K562 (cell line): ENCODE measurements around the gene ZNF584. TPM values are rescaled to one million over a fixed set of nuclear protein-coding genes. Genes with fewer than 3 reads are reported as not detected.
A peak's percentile ranks its signal among the peaks of the same experiment; 100 is the strongest.

ENCODE experiments used
- CREM ChIP-seq: IDR thresholded peaks from 2 replicates; pipeline ENCODE4 v1.6.1; 2014; ENCODE audit warnings: antibody characterized with exemption, low read depth
- GTF2E2 ChIP-seq: fragments of 200-800 bp; sonication (Bioruptor generic); IDR thresholded peaks from 2 replicates; pipeline ENCODE4 v1.6.1; 2016; ENCODE audit warnings: missing genetic modification characterization, missing compliant biosample characterization
- HIVEP1 ChIP-seq: fragments of 250-450 bp; sonication (Bioruptor Pico); IDR thresholded peaks from 2 replicates; pipeline ENCODE4 v1.4.0; 2020; ENCODE audit warnings: mild to moderate bottlenecking
- HNRNPL ChIP-seq: fragments of 200-400 bp; formaldehyde crosslinking; IDR thresholded peaks from 2 replicates; pipeline ENCODE4 v1.6.1; 2017; ENCODE audit warnings: low read depth, mild to moderate bottlenecking, low read length
- ID3 ChIP-seq, 2 experiments: fragments of 250-450 bp in 1 of 2; fragments of 450-650 bp in 1 of 2; sonication (Bioruptor Pico) in 1 of 2; IDR thresholded peaks; 2 replicates each; pipeline versions ENCODE4 v1.6.1 to v1.8.0; 2016 to 2021; ENCODE audit warnings: mild to moderate bottlenecking in 2 of 2, moderate library complexity in 2 of 2, missing compliant biosample characterization in 1 of 2, missing genetic modification characterization in 1 of 2
- PRDM10 ChIP-seq: fragments of 450-650 bp; IDR thresholded peaks from 2 replicates; pipeline ENCODE4 v1.6.1; 2018; ENCODE audit not compliant: partially characterized antibody
- PTBP1 ChIP-seq: fragments of 200-400 bp; formaldehyde crosslinking; IDR thresholded peaks from 2 replicates; pipeline ENCODE4 v1.6.1; 2017; ENCODE audit warnings: low read depth, low read length
- TRIM28 ChIP-seq: fragments of 450-650 bp; IDR thresholded peaks from 2 replicates; pipeline ENCODE4 v1.6.1; 2017
- XRCC4 ChIP-seq: IDR thresholded peaks from one replicate; pipeline ENCODE4 v1.6.1; 2011; ENCODE audit not compliant: insufficient read depth, insufficient read length; ENCODE audit errors: extremely low read depth
- ZBTB5 ChIP-seq: fragments of 450-650 bp; IDR thresholded peaks from 2 replicates; pipeline ENCODE4 v1.6.1; 2017; ENCODE audit warnings: antibody characterized with exemption
- ZNF830 ChIP-seq: fragments of 250-450 bp; sonication (Bioruptor Pico); IDR thresholded peaks from 2 replicates; pipeline ENCODE4 v1.5.0; 2021; ENCODE audit warnings: mild to moderate bottlenecking
- polyA plus RNA-seq, 8 experiments: library from polyadenylated mRNA; depleted of rRNA in 4 of 8; stranded (reverse) in 5 of 8; unstranded in 3 of 8; fragments of >200 nt; fragmentation: Nextera tagmentation in 2 of 8; fragmentation: Illumina TruSeq in 1 of 8; extraction: Ambion mirVana in 2 of 8; extraction: Trizol in 1 of 8; gene quantifications; 2 replicates each; pipeline versions ENCODE4 v1.2.1 to v1.2.3, GENCODE V29; 2011 to 2014; ENCODE audit warnings: inconsistent platforms in 1 of 8, missing spikeins in 1 of 8
- total RNA-seq, 7 experiments: library from RNA; depleted of rRNA in 6 of 7; stranded (reverse); fragments of >200 nt in 6 of 7; fragmentation: Illumina TruSeq in 2 of 7; extraction: Trizol in 2 of 7; gene quantifications; 2 replicates each; pipeline versions ENCODE4 v1.2.1 to v1.2.3, GENCODE V29; 2011 to 2021; ENCODE audit warnings: low replicate concordance in 1 of 7
- TF ChIP-seq, protein P1 (sequence below): fragments of 250-450 bp; sonication (Bioruptor Pico); IDR thresholded peaks from 2 replicates; pipeline ENCODE4 v1.5.0; 2021
- TF ChIP-seq, protein P2 (sequence below), 3 experiments: IDR thresholded peaks in 2 of 3; conservative IDR thresholded peaks in 1 of 3; 2 replicates each; pipeline ENCODE4 v1.5.1; 2011 to 2012; ENCODE audit warnings: low read length in 3 of 3, mild to moderate bottlenecking in 3 of 3, control low read depth in 2 of 3, improper control_type of control experiment in 1 of 3, inconsistent platforms in 1 of 3, low read depth in 1 of 3, mixed read lengths in 1 of 3, moderate library complexity in 1 of 3; ENCODE audit not compliant: insufficient read depth in 2 of 3
- TF ChIP-seq, protein P3 (sequence below): fragments of 250-450 bp; sonication (Bioruptor Pico); IDR thresholded peaks from 2 replicates; pipeline ENCODE4 v1.8.0; 2021; ENCODE audit warnings: moderate library complexity, mild to moderate bottlenecking, inconsistent platforms

ZNF584 gene
- total and polyA plus RNA-seq, 9 of the 15 experiments (the other 6 are each of a cell fraction or from before 2014, with no cell fraction given): 5.8 to 43.4 (median 24.6) TPM

- TF ChIP-seq TRIM28 (no peak), ID3 (CRISPR knock-in tag; IDR thresholded peaks at IDR 0.05) (no peak), ID3 (tag; IDR thresholded peaks at IDR 0.05) (no peak), XRCC4 (no peak), CREM (peak; percentile 93), HNRNPL (peak; percentile 47; the same call in 1 of the 2 replicates), ZNF830 (CRISPR knock-in tag) (no peak), ZBTB5 (no peak), PRDM10 (peak; percentile 41), HIVEP1 (no peak), PTBP1 (peak; percentile 62; the same call in 1 of the 2 replicates), GTF2E2 (tag) (peak; percentile 68; the same call in 1 of the 2 replicates)
- TF ChIP-seq, protein P1, sequence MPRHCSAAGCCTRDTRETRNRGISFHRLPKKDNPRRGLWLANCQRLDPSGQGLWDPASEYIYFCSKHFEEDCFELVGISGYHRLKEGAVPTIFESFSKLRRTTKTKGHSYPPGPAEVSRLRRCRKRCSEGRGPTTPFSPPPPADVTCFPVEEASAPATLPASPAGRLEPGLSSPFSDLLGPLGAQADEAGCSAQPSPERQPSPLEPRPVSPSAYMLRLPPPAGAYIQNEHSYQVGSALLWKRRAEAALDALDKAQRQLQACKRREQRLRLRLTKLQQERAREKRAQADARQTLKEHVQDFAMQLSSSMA (CRISPR knock-in tag): 0 out of 2 replicates have a peak, but pooled peaks have one; percentile 61
- TF ChIP-seq, protein P2, sequence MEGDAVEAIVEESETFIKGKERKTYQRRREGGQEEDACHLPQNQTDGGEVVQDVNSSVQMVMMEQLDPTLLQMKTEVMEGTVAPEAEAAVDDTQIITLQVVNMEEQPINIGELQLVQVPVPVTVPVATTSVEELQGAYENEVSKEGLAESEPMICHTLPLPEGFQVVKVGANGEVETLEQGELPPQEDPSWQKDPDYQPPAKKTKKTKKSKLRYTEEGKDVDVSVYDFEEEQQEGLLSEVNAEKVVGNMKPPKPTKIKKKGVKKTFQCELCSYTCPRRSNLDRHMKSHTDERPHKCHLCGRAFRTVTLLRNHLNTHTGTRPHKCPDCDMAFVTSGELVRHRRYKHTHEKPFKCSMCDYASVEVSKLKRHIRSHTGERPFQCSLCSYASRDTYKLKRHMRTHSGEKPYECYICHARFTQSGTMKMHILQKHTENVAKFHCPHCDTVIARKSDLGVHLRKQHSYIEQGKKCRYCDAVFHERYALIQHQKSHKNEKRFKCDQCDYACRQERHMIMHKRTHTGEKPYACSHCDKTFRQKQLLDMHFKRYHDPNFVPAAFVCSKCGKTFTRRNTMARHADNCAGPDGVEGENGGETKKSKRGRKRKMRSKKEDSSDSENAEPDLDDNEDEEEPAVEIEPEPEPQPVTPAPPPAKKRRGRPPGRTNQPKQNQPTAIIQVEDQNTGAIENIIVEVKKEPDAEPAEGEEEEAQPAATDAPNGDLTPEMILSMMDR (IDR thresholded peaks at IDR 0.05 in 2 of 3, conservative IDR thresholded peaks at IDR 0.05 in 1 of 3; ENCODE audit: insufficient read depth in 2 of 3, low read depth in 1 of 3, low read length in 3 of 3): peak in 1 of 3 experiments; percentile 32; a peak in 3 of 6 replicates
- TF ChIP-seq, protein P3, sequence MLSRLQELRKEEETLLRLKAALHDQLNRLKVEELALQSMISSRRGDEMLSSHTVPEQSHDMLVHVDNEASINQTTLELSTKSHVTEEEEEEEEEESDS (CRISPR knock-in tag): no peak
Observed at GRCh38 chr19:58408152-58409009, at the start of gene ZNF584 (continued).
